RPMI8226 (cell line): Measurements from ENCODE around the gene PIGQ.

Experiments used
- DNase-seq: peaks from one replicate; pipeline ENCODE4 v3.0.0-alpha.2; 2015

Gene PIGQ

GRCh38 chr16:630815-631405, 61.1 kb downstream of the PIGQ start, which contains the start of gene WFIKKN1:
Gene WFIKKN1 (plus strand): TSS chr16:630985. CDS start chr16:631254, 269 bp downstream.
- DNase-seq = peak; percentile 74

- DNase-seq = no peak
Observed at GRCh38 chr16:631808-632358, 62.1 kb downstream of the PIGQ start.

DNA sequence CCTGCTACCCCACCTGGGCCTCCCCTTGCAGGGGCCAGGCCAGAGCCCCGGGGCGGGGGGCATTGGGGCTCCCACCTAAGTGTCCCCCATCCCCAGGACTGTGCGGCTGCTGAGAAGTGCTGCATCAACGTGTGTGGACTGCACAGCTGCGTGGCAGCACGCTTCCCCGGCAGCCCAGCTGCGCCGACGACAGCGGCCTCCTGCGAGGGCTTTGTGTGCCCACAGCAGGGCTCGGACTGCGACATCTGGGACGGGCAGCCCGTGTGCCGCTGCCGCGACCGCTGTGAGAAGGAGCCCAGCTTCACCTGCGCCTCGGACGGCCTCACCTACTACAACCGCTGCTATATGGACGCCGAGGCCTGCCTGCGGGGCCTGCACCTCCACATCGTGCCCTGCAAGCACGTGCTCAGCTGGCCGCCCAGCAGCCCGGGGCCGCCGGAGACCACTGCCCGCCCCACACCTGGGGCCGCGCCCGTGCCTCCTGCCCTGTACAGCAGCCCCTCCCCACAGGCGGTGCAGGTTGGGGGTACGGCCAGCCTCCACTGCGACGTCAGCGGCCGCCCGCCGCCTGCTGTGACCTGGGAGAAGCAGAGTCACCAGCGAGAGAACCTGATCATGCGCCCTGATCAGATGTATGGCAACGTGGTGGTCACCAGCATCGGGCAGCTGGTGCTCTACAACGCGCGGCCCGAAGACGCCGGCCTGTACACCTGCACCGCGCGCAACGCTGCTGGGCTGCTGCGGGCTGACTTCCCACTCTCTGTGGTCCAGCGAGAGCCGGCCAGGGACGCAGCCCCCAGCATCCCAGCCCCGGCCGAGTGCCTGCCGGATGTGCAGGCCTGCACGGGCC, 62.9 kb downstream of the PIGQ start:
- DNase-seq = no peak

DNA sequence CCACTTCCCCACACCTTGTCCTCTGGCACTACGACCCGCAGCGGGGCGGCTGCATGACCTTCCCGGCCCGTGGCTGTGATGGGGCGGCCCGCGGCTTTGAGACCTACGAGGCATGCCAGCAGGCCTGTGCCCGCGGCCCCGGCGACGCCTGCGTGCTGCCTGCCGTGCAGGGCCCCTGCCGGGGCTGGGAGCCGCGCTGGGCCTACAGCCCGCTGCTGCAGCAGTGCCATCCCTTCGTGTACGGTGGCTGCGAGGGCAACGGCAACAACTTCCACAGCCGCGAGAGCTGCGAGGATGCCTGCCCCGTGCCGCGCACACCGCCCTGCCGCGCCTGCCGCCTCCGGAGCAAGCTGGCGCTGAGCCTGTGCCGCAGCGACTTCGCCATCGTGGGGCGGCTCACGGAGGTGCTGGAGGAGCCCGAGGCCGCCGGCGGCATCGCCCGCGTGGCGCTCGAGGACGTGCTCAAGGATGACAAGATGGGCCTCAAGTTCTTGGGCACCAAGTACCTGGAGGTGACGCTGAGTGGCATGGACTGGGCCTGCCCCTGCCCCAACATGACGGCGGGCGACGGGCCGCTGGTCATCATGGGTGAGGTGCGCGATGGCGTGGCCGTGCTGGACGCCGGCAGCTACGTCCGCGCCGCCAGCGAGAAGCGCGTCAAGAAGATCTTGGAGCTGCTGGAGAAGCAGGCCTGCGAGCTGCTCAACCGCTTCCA, 63.7 kb downstream of the PIGQ start:
- no peak for DNase-seq
